SK-N-SH (cell line): ENCODE measurements around the gene RNF19B. TPM values are rescaled to one million over a fixed set of nuclear protein-coding genes. Genes with fewer than 3 reads are reported as not detected.

Experiments
- CTCF ChIA-PET: fragments of 300-600, 350-600 bp; formaldehyde crosslinking; extraction: SDS; loops from one replicate; lab custom pipeline; 2021; lab: Yijun Ruan, JAX
- POLR2A ChIA-PET: fragments of 350-600 bp; sonication (Branson Sonifier 250); formaldehyde crosslinking; extraction: SDS; loops from one replicate; lab custom pipeline; 2020; ENCODE audit warnings: antibody characterized with exemption, inconsistent platforms; lab: Yijun Ruan, JAX
- DNase-seq: peaks from one replicate; pipeline ENCODE4 v3.0.0; 2012
- H2AFZ ChIP-seq: fragments of 200-600 bp; sonication (generic); 2 replicates; pipeline ENCODE4 v1.8.1; 2016; ENCODE audit warnings: antibody characterized with exemption, mild to moderate bottlenecking, low read depth
- H3F3A ChIP-seq: fragments of 200-600 bp; sonication (generic); replicated peaks from 2 replicates; pipeline ENCODE3; 2016; ENCODE audit warnings: antibody characterized with exemption, mild to moderate bottlenecking; ENCODE audit not compliant: insufficient read depth
- H3K27ac ChIP-seq, 2 experiments: fragments of 200-500 bp in 1 of 2; fragments of 200-600 bp in 1 of 2; sonication (Bioruptor generic) in 1 of 2; sonication (generic), shearing (Covaris generic) in 1 of 2; 2 replicates each; pipeline versions ENCODE4 v1.5.1 to v1.6.1; 2014 to 2016; ENCODE audit warnings: low read depth in 2 of 2, inconsistent platforms in 1 of 2, low read length in 1 of 2, mild to moderate bottlenecking in 1 of 2, mixed read lengths in 1 of 2
- H3K27me3 ChIP-seq: fragments of 200-600 bp; sonication (generic), shearing (Covaris generic); 2 replicates; pipeline ENCODE4 v1.6.1; 2016; ENCODE audit warnings: mixed run types; ENCODE audit not compliant: insufficient read depth
- H3K36me3 ChIP-seq, 2 experiments: fragments of 200-500 bp in 1 of 2; fragments of 200-600 bp in 1 of 2; sonication (Bioruptor generic) in 1 of 2; sonication (generic) in 1 of 2; replicated peaks in 1 of 2; 2 replicates each; pipeline versions ENCODE3 to v1.5.1; 2014 to 2016; ENCODE audit warnings: low read length in 1 of 2, mild to moderate bottlenecking in 1 of 2; ENCODE audit not compliant: insufficient read depth in 2 of 2, control insufficient read depth in 1 of 2
- H3K4me1 ChIP-seq, 2 experiments: fragments of 200-500 bp in 1 of 2; fragments of 200-600 bp in 1 of 2; sonication (Bioruptor generic) in 1 of 2; sonication (generic), shearing (Covaris generic) in 1 of 2; 2 replicates each; pipeline versions ENCODE4 v1.5.1 to v1.6.1; 2014 to 2016; ENCODE audit warnings: low read depth in 1 of 2, low read length in 1 of 2, mixed run types in 1 of 2; ENCODE audit not compliant: insufficient read depth in 2 of 2, control insufficient read depth in 1 of 2
- H3K4me2 ChIP-seq: fragments of 200-600 bp; sonication (generic), shearing (Covaris generic); 2 replicates; pipeline ENCODE4 v1.6.1; 2017; ENCODE audit warnings: mixed run types
- H3K4me3 ChIP-seq, 2 experiments: fragments of 200-500 bp in 1 of 2; fragments of 200-600 bp in 1 of 2; sonication (Bioruptor generic) in 1 of 2; sonication (generic), shearing (Covaris generic) in 1 of 2; 2 replicates each; pipeline versions ENCODE4 v1.5.1 to v1.8.1; 2014 to 2016; ENCODE audit warnings: low read depth in 2 of 2, inconsistent platforms in 1 of 2, low read length in 1 of 2, mild to moderate bottlenecking in 1 of 2, mixed read lengths in 1 of 2, moderate library complexity in 1 of 2
- H3K79me2 ChIP-seq: fragments of 200-600 bp; sonication (generic); 2 replicates; pipeline ENCODE4 v1.8.1; 2017; ENCODE audit warnings: mild to moderate bottlenecking; ENCODE audit not compliant: insufficient read depth
- H3K9ac ChIP-seq: fragments of 200-600 bp; sonication (generic); 2 replicates; pipeline ENCODE4 v1.6.1; 2017; ENCODE audit warnings: mixed run types
- H3K9me2 ChIP-seq: fragments of 200-600 bp; sonication (generic); 2 replicates; pipeline ENCODE4 v1.6.1; 2017; ENCODE audit warnings: mixed run types
- H3K9me3 ChIP-seq: fragments of 200-600 bp; sonication (generic); 2 replicates; pipeline ENCODE4 v1.6.1; 2017; ENCODE audit warnings: mixed run types, mild to moderate bottlenecking, moderate library complexity
- H4K20me1 ChIP-seq: fragments of 200-600 bp; sonication (generic); 2 replicates; pipeline ENCODE4 v1.6.1; 2017; ENCODE audit warnings: mild to moderate bottlenecking, mixed run types; ENCODE audit not compliant: insufficient read depth
- EP300 ChIP-seq, 2 experiments: IDR thresholded peaks; 2 replicates each; pipeline versions ENCODE4 v1.4.0 to v1.6.1; 2012; ENCODE audit warnings: borderline replicate concordance in 1 of 2, low read depth in 1 of 2, low read length in 1 of 2
- FOXM1 ChIP-seq: IDR thresholded peaks from 2 replicates; pipeline ENCODE4 v1.4.0; 2012; ENCODE audit warnings: low read depth, mild to moderate bottlenecking
- GABPA ChIP-seq: IDR thresholded peaks from 2 replicates; pipeline ENCODE4 v1.4.0; 2012; ENCODE audit warnings: low read depth, mild to moderate bottlenecking
- JUND ChIP-seq: IDR thresholded peaks from 2 replicates; pipeline ENCODE4 v1.4.0; 2012
- MXI1 ChIP-seq: IDR thresholded peaks from 2 replicates; pipeline ENCODE4 v1.6.1; 2012; ENCODE audit warnings: mild to moderate bottlenecking, low read depth, low read length, improper control_type of control experiment
- NRF1 ChIP-seq: IDR thresholded peaks from 2 replicates; pipeline ENCODE4 v1.6.1; 2012; ENCODE audit warnings: low read depth, mild to moderate bottlenecking, low read length
- RCOR1 ChIP-seq: fragments of 150-350 bp; IDR thresholded peaks from 2 replicates; pipeline ENCODE4 v1.6.1; 2017; ENCODE audit warnings: antibody characterized with exemption, low read length
- RFX5 ChIP-seq: IDR thresholded peaks from 2 replicates; pipeline ENCODE4 v1.6.1; 2012; ENCODE audit warnings: mild to moderate bottlenecking, improper control_type of control experiment, low read length
- RXRA ChIP-seq: IDR thresholded peaks from 2 replicates; pipeline ENCODE4 v1.4.0; 2012; ENCODE audit warnings: low read depth, mild to moderate bottlenecking, borderline replicate concordance
- SMC3 ChIP-seq: IDR thresholded peaks from 2 replicates; pipeline ENCODE4 v1.6.1; 2012; ENCODE audit warnings: low read depth, low read length, improper control_type of control experiment
- USF2 ChIP-seq: fragments of 150-350 bp; IDR thresholded peaks from 2 replicates; pipeline ENCODE4 v1.6.1; 2017; ENCODE audit warnings: antibody characterized with exemption, low read length, low read depth, borderline replicate concordance
- WGBS: methylation state at CpG from one replicate; pipeline ENCODE4 v1.1.6; 2017; ENCODE audit warnings: low lambda C conversion rate; 5-methylcytosine and 5-hydroxymethylcytosine counted together
- polyA plus RNA-seq, 3 experiments: library from polyadenylated mRNA; depleted of rRNA; stranded (reverse); fragments of >200 nt; gene quantifications; 2 replicates each; pipeline ENCODE4 v1.2.3, GENCODE V29; 2012
- TF ChIP-seq, protein P1 (sequence below): IDR thresholded peaks from 2 replicates; pipeline ENCODE4 v1.4.0; 2012; ENCODE audit warnings: low read depth, borderline replicate concordance
- TF ChIP-seq, protein P2 (sequence below): IDR thresholded peaks from 2 replicates; pipeline ENCODE4 v1.4.0; 2012; ENCODE audit warnings: low read depth

RNF19B gene
- polyA plus RNA-seq, 1 of the 3 experiments (the other 2 are of a cell fraction), result 20.1 TPM

DNA sequence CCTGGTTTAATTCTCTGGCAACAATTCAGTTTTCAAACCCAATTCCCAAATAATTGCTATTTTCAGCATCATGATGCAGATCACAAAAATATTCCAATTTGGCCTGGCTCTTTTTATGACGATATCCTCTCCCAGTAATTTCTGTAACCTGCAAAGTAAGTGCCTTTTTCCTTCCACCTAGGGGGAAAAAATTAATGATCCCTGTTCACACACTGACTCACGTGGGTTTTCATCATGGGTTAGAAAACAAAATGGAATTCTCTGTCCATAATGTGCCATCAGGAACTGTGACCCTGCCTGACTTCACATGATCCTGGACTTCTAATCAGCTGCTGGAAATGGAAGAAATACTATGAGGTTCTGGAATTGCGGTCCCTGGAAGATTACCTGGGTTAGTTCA is 47.6 kb upstream of the RNF19B start (continued):
- no peak for TF ChIP-seq RFX5
- TF ChIP-seq, protein P1, sequence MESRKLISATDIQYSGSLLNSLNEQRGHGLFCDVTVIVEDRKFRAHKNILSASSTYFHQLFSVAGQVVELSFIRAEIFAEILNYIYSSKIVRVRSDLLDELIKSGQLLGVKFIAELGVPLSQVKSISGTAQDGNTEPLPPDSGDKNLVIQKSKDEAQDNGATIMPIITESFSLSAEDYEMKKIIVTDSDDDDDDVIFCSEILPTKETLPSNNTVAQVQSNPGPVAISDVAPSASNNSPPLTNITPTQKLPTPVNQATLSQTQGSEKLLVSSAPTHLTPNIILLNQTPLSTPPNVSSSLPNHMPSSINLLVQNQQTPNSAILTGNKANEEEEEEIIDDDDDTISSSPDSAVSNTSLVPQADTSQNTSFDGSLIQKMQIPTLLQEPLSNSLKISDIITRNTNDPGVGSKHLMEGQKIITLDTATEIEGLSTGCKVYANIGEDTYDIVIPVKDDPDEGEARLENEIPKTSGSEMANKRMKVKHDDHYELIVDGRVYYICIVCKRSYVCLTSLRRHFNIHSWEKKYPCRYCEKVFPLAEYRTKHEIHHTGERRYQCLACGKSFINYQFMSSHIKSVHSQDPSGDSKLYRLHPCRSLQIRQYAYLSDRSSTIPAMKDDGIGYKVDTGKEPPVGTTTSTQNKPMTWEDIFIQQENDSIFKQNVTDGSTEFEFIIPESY, result no peak
- TF ChIP-seq JUND, result no peak
- no peak for TF ChIP-seq RCOR1
- no peak for TF ChIP-seq USF2
- no peak for TF ChIP-seq FOXM1
- no peak for TF ChIP-seq NRF1

DNA sequence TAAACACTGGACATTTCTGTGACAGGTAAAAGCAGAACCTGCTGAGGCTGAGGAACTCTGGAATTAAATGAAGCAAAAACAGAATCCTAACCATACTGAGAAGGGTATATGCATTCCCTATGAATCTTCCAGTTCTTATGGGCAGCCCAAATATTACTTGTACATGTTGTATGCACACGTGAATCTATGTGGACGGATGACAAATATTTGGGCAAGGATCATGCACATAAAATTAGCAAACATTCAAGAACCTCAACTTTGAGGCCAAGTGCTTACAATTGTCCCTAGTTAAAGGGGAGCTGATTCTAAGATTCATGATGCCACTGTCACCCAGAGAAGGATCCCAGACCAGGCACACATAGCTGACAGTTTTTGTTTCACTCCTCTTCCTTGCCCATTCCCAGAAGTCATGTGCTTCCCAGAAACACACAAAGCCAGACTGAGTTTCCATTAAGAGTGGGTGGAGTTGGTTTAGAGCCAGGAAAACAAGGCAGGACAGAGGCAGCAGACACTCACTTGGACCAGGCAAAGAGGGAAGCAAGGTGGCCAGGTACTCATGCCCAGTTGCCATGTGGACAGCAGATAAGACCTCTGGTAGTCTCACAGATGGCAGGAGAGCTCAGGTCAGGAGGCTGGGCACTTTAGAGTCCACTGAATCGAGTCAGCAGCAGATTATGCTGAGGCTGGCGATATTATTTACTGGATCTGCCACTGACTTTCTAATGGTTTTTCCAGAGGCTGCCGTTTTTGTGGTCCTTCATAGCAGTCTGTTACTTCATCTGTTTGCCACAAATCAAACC is 46.5 kb upstream of the RNF19B start:
- CTCF ChIA-PET, result interaction anchor here (0.7 to 8.2 kb wide), 5 partner anchors 44 to 139 kb away, joined by 3 to 95 read pairs (median 3); no protein-coding TSS in a partner anchor
- POLR2A ChIA-PET, result no interaction called here
- Histone ChIP-seq H3K4me3 (no peak overlapping the region), H4K20me1 (no peaks in the 10 kb centered on the region), H3K9me2 (no peaks in the 10 kb centered on the region), H3K36me3 (peaks cover 41 to 42% of the 10 kb centered on the region in 2 experiments), H3K4me1 (peaks cover 14 to 46% of the 10 kb centered on the region in 2 experiments), H3F3A (peaks cover 10% of the 10 kb centered on the region), H2AFZ (no peak overlapping the region), H3K79me2 (no peaks in the 10 kb centered on the region), H3K27me3 (no peaks in the 10 kb centered on the region), H3K9me3 (no peaks in the 10 kb centered on the region), H3K9ac (no peak overlapping the region), H3K27ac (peak overlapping the region in 1 of 2 experiments; percentile 91; a peak in 2 of 4 replicates), H3K4me2 (no peak overlapping the region)
- 51% methylated on average over 5 of the region's 5 CpGs for WGBS
- DNase-seq, result no peak
- TF ChIP-seq RCOR1 (no peak), GABPA (no peak), EP300 (IDR thresholded peaks at IDR 0.05; ENCODE audit: borderline replicate concordance in 1 of 2, low read depth in 1 of 2, low read length in 1 of 2) (no peak; a peak in 1 of 4 replicates), MXI1 (peak; percentile 96), RXRA (no peak), SMC3 (no peak), RFX5 (no peak)
- TF ChIP-seq, protein P2, sequence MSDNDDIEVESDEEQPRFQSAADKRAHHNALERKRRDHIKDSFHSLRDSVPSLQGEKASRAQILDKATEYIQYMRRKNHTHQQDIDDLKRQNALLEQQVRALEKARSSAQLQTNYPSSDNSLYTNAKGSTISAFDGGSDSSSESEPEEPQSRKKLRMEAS, result no peak
